Endothelial cell of umbilical vein (primary cell): Measurements from ENCODE around the gene COX10. TPM values are rescaled to one million over a fixed set of nuclear protein-coding genes. Genes with fewer than 3 reads are reported as not detected.

Source experiments
- BruUV-seq: library from RNA; stranded (reverse); fragments of 400-500 nt; replicated peaks from 2 replicates; lab custom pipeline; 2021; lab: Mats Ljungman, UMichigan
- CTCF ChIA-PET: fragments of 300-600, 350-600 bp; sonication (Branson Sonifier 250); formaldehyde crosslinking; loops from one replicate; lab custom pipeline; 2021; ENCODE audit warnings: antibody characterized with exemption, inconsistent platforms; lab: Charles Lee
- POLR2A ChIA-PET: fragments of 300-600, 350-600 bp; sonication (Branson Sonifier 250); formaldehyde crosslinking; loops from one replicate; lab custom pipeline; 2021; ENCODE audit warnings: antibody characterized with exemption, inconsistent platforms; lab: Charles Lee
- DNase-seq: peaks from one replicate; pipeline ENCODE4 v3.0.0-alpha.2; 2011; ENCODE audit warnings: low read depth, low spot score
- FAIRE-seq: peaks from 2 replicates; lab custom pipeline; 2011; peaks lifted over from hg19 to GRCh38; lab: Jason Lieb, UNC
- H2AFZ ChIP-seq: 2 replicates; pipeline ENCODE4 v1.6.0; 2012; ENCODE audit warnings: low read depth, low read length, control low read depth, inconsistent platforms
- H3K27ac ChIP-seq: 2 replicates; pipeline ENCODE4 v1.5.1; 2011; ENCODE audit warnings: low read depth, mild to moderate bottlenecking, control low read depth, low read length, moderate library complexity; ENCODE audit not compliant: insufficient read depth
- H3K27me3 ChIP-seq, 2 experiments: 2 replicates each; pipeline versions ENCODE4 v1.6.0 to v1.6.1; 2011; ENCODE audit warnings: low read length in 2 of 2, mixed read lengths in 1 of 2; ENCODE audit not compliant: control insufficient read depth in 2 of 2, insufficient read depth in 2 of 2
- H3K36me3 ChIP-seq, 2 experiments: 2 replicates in 1 of 2; 3 replicates in 1 of 2; pipeline ENCODE4 v1.5.1; 2011; ENCODE audit warnings: low read length in 2 of 2, mild to moderate bottlenecking in 1 of 2, moderate library complexity in 1 of 2; ENCODE audit not compliant: control insufficient read depth in 2 of 2, insufficient read depth in 2 of 2; ENCODE audit errors: extremely low read depth in 1 of 2
- H3K4me1 ChIP-seq: 3 replicates; pipeline ENCODE4 v1.5.1; 2011; ENCODE audit warnings: mild to moderate bottlenecking, low read length; ENCODE audit not compliant: control insufficient read depth, insufficient read depth; ENCODE audit errors: extremely low read depth
- H3K4me2 ChIP-seq: 2 replicates; pipeline ENCODE4 v1.6.1; 2011; ENCODE audit warnings: low read length, control low read depth, mixed read lengths; ENCODE audit not compliant: insufficient read depth
- H3K4me3 ChIP-seq, 3 experiments: fragments of 200-600 bp in 1 of 3; sonication (generic), shearing (Covaris generic) in 1 of 3; replicated peaks in 1 of 3; 2 replicates each; pipeline ENCODE4 v1.5.1; 2011 to 2016; ENCODE audit warnings: control low read depth in 3 of 3, low read length in 3 of 3, mild to moderate bottlenecking in 2 of 3, inconsistent platforms in 1 of 3, low read depth in 1 of 3, moderate library complexity in 1 of 3; ENCODE audit not compliant: insufficient read depth in 1 of 3
- H3K79me2 ChIP-seq: 2 replicates; pipeline ENCODE4 v1.6.0; 2012; ENCODE audit warnings: low read length, inconsistent platforms; ENCODE audit not compliant: control insufficient read depth, insufficient read depth
- H3K9ac ChIP-seq: replicated peaks from 2 replicates; pipeline ENCODE3; 2011; ENCODE audit warnings: low read length, control low read depth; ENCODE audit not compliant: insufficient read depth; ENCODE audit errors: extremely low read depth
- H3K9me1 ChIP-seq: replicated peaks from 3 replicates; pipeline ENCODE4 v1.6.0; 2011; ENCODE audit warnings: mild to moderate bottlenecking, low read length; ENCODE audit not compliant: control insufficient read depth, insufficient read depth; ENCODE audit errors: extremely low read depth
- H3K9me3 ChIP-seq: replicated peaks from 2 replicates; pipeline ENCODE4 v1.5.1; 2012; ENCODE audit warnings: low read length, inconsistent platforms; ENCODE audit not compliant: control insufficient read depth, insufficient read depth
- H4K20me1 ChIP-seq: replicated peaks from 2 replicates; pipeline ENCODE3; 2011; ENCODE audit warnings: mild to moderate bottlenecking, low read length; ENCODE audit not compliant: control insufficient read depth, insufficient read depth; ENCODE audit errors: extremely low read depth
- EZH2 ChIP-seq: IDR thresholded peaks from 2 replicates; pipeline ENCODE4 v1.6.1; 2012; ENCODE audit warnings: borderline replicate concordance, low read depth, mild to moderate bottlenecking, moderate library complexity, low read length, inconsistent platforms; ENCODE audit not compliant: severe bottlenecking
- FOS ChIP-seq: IDR thresholded peaks from 2 replicates; pipeline ENCODE4 v1.6.1; 2011; ENCODE audit warnings: mild to moderate bottlenecking, low read length, moderate library complexity, borderline replicate concordance; ENCODE audit not compliant: insufficient read depth
- GATA2 ChIP-seq: IDR thresholded peaks from 2 replicates; pipeline ENCODE4 v1.7.0; 2011; ENCODE audit warnings: low read depth, mild to moderate bottlenecking, moderate library complexity, mixed read lengths, low read length; ENCODE audit not compliant: insufficient read length, insufficient read depth
- JUN ChIP-seq: IDR thresholded peaks from 2 replicates; pipeline ENCODE4 v1.6.1; 2011; ENCODE audit warnings: borderline replicate concordance, low read depth; ENCODE audit not compliant: insufficient read length, insufficient read depth
- MYC ChIP-seq: IDR thresholded peaks from one replicate; pipeline ENCODE4 v1.6.1; 2011; ENCODE audit warnings: mild to moderate bottlenecking, low read depth, low read length
- POLR2A ChIP-seq: IDR thresholded peaks from 2 replicates; pipeline ENCODE4 v1.6.1; 2012; ENCODE audit warnings: low read depth, mild to moderate bottlenecking, control low read depth, low read length
- POLR2AphosphoS5 ChIP-seq: IDR thresholded peaks from 2 replicates; pipeline ENCODE4 v1.6.1; 2012; ENCODE audit warnings: low read depth, mild to moderate bottlenecking, control low read depth, low read length, moderate library complexity; ENCODE audit not compliant: insufficient read depth
- dilution Hi-C: fragments of 300-500 bp; cut with MboI; formaldehyde crosslinking; loops from one replicate; pipeline ENCODE4 v1.15.0; 2019; ENCODE audit warnings: low sequenced_read_pairs; ENCODE audit not compliant: extremely low pct_ligation_motif_present
- intact Hi-C: fragments of 100-400 bp; cut with micrococcal nuclease; formaldehyde crosslinking; loops from one replicate; pipeline ENCODE4 v1.10.0; 2022
- polyA plus RNA-seq, 4 experiments: library from polyadenylated mRNA; depleted of rRNA in 3 of 4; stranded (reverse) in 3 of 4; unstranded in 1 of 4; fragments of >200 nt; gene quantifications; 2 replicates each; pipeline versions ENCODE4 v1.2.1 to v1.2.3, GENCODE V29; 2011 to 2012; ENCODE audit warnings: missing spikeins in 1 of 4
- total RNA-seq: library from RNA; stranded (reverse); gene quantifications from 2 replicates; pipeline ENCODE4 v1.2.3, GENCODE V29; 2021
- TF ChIP-seq, protein P1 (sequence below), 2 donors: IDR thresholded peaks; 1 replicate in 1 of 2; 2 replicates in 1 of 2; pipeline ENCODE4 v1.5.1; 2011; ENCODE audit warnings: low read length in 2 of 2, mild to moderate bottlenecking in 2 of 2, moderate library complexity in 2 of 2, control low read depth in 1 of 2, inconsistent platforms in 1 of 2, low read depth in 1 of 2; ENCODE audit not compliant: insufficient read depth in 1 of 2; ENCODE audit errors: extremely low read depth in 1 of 2
- TF ChIP-seq, protein P2 (sequence below): IDR thresholded peaks from 2 replicates; pipeline ENCODE4 v1.6.1; 2011; ENCODE audit not compliant: insufficient read depth, insufficient read length

The COX10 gene
- total and polyA plus RNA-seq, 2 donors (not counting 3 experiments of a cell fraction or from before 2014, with no cell fraction given): 9.8 to 12.1 TPM

DNA sequence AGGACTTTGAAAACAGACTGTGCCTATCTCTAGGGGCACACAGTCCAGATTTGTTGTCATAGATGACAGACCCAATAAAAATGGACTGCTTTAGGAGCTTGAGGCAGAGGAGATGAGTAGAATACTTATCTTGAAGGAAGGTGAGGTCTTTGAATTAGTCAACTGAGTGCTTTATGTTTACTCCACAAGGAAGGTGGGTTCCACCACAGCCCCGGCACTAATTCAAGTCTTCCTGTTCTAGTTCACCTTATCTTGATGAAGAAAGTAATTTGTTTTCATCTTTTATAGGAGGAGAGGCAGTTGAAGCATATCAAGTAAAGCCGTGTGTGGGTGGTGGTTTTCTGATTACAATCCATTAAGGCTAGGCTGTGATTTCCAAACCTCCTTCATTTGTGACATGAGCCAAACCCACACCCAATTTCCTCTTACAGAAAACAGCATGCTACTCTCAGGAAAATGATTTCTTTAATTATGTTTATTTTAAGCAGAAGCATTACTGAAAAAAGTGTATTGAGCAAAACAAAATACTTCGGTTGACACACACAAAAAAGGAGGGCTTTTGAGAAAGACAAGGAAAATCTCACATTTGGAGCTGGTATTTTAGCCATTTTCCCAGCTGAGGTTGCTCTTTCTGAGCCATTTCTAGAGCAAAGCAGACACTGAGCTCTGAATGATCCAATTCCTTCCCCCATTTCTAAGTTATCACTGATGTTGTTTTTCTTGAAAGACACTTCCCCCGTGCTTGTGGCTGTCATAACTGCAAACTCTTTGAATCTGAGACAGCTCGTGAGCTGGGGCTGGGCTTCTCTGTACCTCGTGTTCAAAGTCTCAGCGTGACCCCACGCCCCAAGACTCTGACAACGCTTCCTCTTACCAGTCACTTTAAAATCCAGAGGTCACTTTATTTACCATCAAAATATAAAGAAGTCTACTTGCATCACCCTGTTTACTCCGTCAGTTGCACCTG, 132.0 kb downstream of the COX10 start:
- no peak overlapping the region for H3K9ac ChIP-seq
- no peak overlapping the region for H3K4me2 ChIP-seq
- H3K9me1 ChIP-seq: no peaks in the 10 kb centered on the region
- no peak for TF ChIP-seq FOS
- TF ChIP-seq POLR2AphosphoS5: no peak
- TF ChIP-seq, protein P1, sequence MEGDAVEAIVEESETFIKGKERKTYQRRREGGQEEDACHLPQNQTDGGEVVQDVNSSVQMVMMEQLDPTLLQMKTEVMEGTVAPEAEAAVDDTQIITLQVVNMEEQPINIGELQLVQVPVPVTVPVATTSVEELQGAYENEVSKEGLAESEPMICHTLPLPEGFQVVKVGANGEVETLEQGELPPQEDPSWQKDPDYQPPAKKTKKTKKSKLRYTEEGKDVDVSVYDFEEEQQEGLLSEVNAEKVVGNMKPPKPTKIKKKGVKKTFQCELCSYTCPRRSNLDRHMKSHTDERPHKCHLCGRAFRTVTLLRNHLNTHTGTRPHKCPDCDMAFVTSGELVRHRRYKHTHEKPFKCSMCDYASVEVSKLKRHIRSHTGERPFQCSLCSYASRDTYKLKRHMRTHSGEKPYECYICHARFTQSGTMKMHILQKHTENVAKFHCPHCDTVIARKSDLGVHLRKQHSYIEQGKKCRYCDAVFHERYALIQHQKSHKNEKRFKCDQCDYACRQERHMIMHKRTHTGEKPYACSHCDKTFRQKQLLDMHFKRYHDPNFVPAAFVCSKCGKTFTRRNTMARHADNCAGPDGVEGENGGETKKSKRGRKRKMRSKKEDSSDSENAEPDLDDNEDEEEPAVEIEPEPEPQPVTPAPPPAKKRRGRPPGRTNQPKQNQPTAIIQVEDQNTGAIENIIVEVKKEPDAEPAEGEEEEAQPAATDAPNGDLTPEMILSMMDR (IDR thresholded peaks at IDR 0.05; ENCODE audit: extremely low read depth in 1 of 2, insufficient read depth in 1 of 2, low read depth in 1 of 2, low read length in 2 of 2): no peak
- TF ChIP-seq POLR2A: no peak
- TF ChIP-seq, protein P2, sequence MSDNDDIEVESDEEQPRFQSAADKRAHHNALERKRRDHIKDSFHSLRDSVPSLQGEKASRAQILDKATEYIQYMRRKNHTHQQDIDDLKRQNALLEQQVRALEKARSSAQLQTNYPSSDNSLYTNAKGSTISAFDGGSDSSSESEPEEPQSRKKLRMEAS: no peak
- no peak for TF ChIP-seq JUN
- TF ChIP-seq MYC: no peak
- TF ChIP-seq EZH2: no peak
- no peak for TF ChIP-seq GATA2
- FAIRE-seq (peak; percentile 56), DNase-seq (peak; percentile 9)
- dilution Hi-C loops (no loop called here), intact Hi-C loops (no loop called here)
- H3K27me3 ChIP-seq: no peaks in the 10 kb centered on the region
- H3K9me3 ChIP-seq: no peaks in the 10 kb centered on the region
- H3K79me2 ChIP-seq: no peaks in the 10 kb centered on the region
- CTCF ChIA-PET: no interaction called here
- no peak overlapping the region for H3K4me3 ChIP-seq
- H3K4me1 ChIP-seq: peaks cover 7% of the 10 kb centered on the region
- no peak overlapping the region for H2AFZ ChIP-seq
- no TSS peak for BruUV-seq
- H4K20me1 ChIP-seq: no peaks in the 10 kb centered on the region
- no peaks in the 10 kb centered on the region for H3K36me3 ChIP-seq
- POLR2A ChIA-PET: no interaction called here
- no peak overlapping the region for H3K27ac ChIP-seq
